DLD1 (cell line): ENCODE data around the gene GTF3C4.

Experiments used
- in situ Hi-C: cut with HindIII; loops from 2 replicates; pipeline ENCODE4 v1.10.0; 2017; ENCODE audit warnings: low sequenced_read_pairs

Gene GTF3C4

DNA sequence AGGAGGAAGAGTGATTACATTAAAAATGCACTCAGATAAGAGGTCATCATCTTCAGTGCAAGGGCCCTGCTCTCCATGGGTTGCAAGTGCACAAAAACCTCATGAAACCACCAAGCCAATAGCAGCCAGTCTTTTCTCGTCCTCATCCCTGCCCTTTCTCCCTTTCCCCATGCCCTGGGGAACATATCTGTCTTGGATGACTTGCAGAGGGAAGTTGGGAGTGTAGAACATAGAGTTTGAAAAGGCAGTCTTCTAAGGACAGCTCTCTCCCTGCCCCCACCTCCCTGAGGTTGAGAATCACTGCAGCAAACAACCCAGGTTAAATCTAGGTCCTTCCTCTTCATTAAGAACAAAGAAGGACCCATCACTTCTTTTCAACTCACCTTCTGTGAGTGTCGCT, 22.5 kb upstream of the GTF3C4 start:
- in situ Hi-C loops: no loop called here

DNA sequence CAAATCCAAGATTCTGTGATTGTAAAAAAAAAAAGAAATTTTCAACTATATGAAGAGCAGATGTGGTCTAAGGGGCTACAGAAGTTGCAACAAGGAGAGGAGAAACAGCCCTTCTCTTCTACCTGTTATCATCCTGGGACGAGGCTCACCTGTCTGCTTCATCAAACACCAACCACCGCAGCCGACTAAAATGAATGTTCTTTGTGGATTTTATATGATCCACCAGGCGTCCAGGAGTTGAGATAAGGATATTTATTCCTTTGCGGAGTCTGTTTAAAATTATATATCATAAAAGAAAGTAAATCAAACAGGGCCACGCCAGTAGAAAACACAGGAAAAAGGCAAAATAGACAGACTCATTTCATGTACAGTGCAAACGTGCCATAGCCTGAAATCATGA, 22.0 kb upstream of the GTF3C4 start:
- in situ Hi-C loops: no loop called here

DNA sequence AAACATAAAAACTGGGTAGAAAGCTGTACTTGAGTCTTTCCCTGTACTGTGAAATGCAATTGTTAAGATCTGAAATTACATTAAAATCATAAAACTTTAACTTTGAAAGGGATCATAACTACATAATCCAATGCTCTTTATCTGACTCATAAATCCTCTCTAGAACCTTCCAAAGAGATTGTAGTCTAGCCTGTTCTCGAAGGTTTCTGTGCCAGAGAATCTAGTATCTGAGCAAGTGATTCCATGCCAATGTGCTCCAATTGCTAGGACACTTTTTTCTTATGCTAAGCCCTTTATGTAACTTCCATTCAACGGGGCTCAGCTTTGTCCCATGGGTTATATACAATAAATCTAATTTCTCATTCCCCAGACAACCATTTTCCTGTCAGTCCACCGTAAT, 21.6 kb upstream of the GTF3C4 start:
- in situ Hi-C loops: no loop called here

DNA sequence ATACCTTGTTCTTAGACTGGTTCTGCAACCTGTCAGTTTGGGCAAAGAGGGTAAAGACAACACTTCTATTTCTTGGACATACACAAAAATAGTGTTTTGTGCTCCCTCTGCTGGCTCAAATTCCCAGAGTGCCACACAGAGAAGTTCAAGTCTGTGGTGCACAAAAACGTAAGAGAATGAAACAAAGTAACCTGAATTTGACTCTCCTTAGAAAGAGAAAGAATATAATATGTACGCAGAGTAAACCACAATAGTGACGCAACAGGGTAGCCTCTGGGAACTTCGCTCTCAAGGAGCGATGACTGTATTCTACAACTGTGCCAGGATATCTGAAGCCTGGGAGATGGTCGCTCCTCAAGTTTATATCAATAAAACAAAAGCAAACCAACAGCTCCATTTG, 19.0 kb upstream of the GTF3C4 start:
- in situ Hi-C loops: loop anchor here (10.0 kb wide), 1 partner anchor 236 kb away; the partner anchor contains the start of gene CFAP77

DNA sequence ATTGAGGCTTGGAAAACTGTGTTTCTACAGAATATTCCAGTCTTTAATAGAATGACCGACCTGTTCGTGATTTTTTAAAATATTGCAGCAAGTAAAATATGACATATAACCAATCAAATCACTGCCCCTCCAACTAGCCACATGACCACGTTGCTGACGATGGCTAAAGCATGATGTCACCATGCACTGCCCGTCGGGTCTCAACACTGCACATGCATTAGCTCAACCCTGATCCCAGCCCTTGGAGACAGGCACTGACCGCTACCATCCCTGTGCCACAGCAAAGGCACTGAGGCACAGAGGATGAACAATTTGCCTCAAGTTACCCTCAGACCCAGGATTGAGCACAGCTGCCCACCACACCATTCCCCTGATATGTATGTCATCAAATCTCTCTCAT, 14.0 kb upstream of the GTF3C4 start:
- in situ Hi-C loops: loop anchor here (10.0 kb wide), 1 partner anchor 241 kb away; the partner anchor contains the start of gene CFAP77

DNA sequence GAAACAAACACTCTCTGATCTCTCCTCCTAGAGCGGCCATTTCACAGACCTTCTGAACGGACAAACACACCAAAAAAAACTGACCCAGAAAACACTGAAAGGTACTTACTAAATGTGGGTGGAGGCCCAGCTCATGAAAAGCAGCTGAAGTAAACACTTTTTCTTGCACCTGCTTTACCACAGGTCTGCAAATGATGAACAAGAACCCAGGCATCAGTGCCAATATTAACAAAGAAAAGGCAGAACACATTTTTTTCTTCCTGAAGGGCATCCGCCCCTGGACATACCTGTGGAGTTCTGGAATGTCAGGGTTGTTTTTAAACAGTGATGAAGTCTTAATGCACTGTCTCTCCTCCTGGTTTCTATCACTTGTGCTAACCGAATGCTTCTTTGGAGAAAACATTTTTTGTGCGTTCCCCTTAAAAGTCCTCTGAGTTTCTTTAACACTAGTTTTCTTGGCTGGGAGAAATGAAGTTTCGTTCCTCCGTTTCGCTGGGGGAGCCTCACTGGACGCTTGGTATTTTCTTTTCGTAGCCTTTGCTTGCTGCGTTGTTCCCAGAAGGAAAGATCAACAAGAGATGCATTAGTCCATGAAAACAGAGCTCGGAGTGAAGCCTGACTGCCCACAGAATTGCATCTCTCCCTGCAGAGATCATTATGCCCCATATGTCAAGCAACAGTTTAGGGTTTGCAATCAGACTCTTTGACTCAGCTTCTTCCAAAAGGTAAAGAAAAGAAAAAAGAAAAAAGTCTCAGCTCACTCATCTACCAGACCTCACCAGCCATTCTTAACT, 7.9 kb upstream of the GTF3C4 start:
- in situ Hi-C loops: no loop called here

DNA sequence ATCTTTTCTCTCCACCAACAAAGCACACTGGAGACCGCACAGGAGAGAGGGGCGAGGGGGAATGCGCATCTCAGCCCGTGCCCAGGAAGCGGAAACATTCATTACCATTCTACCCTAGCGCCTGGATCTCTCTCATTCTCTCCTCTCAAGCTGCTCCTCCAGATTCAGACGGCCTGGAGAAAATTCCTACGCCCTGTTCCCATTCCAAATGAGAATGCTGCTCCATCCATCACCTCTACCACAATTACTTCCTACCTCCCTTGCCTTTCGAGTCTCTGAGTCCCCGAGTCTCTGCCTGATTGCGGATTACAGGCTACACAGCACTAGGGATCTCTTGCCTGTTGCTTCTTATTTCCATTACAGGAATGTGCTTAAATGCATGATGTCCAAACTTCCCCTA, 7.1 kb upstream of the GTF3C4 start:
- in situ Hi-C loops: no loop called here

DNA sequence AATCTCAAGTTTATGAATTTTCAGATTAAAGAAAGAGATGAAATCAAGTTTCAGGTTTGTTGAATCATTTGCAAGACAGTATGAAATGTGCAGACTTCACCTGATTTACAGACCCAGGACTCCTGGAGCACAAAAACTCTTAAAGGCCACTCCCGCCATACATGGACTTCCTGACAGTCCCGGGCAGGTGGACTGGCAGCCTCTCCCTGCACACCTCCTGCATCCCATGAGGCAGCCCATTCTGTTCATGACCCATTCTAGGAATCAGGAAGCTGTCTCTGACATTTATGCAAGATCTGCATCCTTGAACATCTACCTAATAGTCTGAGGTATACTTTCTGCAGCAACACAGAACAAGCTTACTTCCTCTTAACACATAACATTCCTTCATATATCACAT, 6.4 kb upstream of the GTF3C4 start:
- in situ Hi-C loops: no loop called here

DNA sequence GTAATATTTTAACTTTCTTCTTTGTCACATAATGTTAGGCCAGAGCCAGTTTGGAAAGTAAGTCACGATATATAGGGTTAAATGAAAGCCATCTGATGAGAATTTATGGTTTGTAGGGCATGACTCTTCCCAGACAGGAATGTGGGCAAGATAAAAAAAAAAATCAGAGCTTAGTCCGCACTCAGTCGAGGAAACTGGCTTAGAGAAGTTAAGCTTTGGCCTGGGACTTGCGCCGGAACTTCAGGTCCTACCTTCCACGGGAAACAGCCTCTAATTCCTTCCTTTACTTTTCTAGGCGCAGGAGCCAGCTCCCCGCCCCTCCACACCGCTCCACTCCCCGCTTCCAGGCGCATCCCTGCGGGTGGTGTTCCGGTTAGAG, 956 bp upstream of the GTF3C4 start:
- in situ Hi-C loops: no loop called here

DNA sequence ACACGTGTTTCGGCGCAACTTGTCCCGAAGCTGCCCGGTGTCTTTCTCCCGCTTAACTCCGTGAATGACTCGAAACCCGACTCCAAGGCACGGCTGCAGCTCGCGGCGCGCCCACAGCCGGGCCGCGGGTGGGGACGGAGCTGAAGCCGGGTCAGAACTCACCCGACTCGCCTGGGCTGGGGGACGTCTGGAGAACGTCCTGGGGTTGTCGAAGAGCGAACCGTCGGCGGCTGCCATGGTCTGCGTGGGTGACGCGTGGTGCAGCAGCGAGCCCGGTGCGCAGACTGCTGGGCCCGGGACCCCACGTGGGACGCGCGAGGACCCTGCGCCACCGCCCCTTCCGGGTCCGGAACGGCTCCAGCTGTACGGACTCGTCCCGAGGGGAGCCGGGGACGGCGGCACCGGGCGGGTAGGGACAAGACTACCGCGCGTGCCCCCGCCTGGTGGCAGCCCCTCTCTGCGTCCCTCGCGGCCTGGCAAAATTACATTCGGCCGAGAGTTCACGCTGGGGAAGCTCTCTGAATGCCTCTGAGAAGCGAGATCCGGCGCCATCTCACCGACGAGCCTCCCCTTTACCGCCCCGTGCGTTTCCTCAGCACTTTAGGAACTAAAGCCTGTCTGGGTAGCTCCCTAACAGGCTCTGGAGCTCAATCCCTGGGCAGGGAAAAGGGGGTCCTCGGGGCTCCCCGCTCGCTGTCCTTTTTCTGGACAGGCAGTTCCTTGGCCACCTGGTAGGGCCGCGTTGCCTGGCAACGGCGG, 387 bp upstream of the GTF3C4 start, which contains the start of gene DDX31:
TSS of gene DDX31 (minus strand) at position 286 of the 759 bp plus-strand sequence. CDS start at position 237, 49 bp downstream.
- in situ Hi-C loops: no loop called here

DNA sequence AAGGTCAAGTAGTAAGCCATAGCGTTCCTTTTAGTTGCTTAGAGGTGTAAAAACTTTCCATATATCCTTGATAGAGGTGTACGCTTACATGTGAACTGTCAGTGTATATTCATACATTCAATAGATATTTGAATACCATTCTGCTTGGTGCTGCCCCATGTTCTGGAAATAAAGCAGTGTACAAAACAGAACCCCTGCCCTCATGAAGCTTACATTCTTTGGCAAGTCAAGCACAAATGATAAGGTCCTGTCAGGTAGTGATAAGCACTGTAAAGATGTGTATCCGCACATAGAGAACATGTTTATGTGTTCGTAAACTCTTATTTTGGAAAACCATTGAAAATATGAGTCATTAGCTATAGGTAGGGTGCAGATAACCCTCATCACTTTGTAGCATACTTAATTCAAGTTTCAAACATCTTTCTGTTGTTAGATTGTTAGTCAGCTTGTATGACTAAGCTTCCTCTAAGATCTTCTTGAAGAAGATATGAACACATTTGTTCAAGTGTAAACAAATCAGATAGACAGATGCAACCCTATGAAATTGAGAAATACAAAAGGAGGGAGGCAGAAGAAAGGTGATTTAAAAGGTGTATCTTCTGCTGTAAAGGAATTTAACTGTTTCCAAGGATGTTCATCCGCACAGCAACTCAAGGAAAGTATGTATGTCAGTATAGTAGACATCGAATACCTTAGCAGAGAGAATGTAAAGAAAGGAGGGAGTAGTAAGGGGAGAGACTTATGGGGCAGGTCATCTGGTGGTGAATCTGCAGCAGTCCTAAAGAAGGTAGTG, 1.6 kb downstream of the GTF3C4 start:
- in situ Hi-C loops: no loop called here

DNA sequence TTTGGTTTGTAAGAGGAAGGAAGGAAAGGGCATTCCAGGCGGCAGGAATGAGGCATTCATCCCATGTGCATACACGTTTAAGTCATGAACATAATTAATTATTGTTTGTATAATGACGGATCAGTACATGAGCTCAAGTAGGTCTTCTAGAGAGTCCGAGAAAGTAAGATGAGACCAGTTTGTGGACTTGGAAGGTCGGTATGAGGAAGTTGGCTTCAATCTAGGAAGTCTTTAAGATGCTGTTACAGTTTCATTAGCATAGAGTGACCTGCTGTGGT, 2.1 kb downstream of the GTF3C4 start:
- in situ Hi-C loops: no loop called here

DNA sequence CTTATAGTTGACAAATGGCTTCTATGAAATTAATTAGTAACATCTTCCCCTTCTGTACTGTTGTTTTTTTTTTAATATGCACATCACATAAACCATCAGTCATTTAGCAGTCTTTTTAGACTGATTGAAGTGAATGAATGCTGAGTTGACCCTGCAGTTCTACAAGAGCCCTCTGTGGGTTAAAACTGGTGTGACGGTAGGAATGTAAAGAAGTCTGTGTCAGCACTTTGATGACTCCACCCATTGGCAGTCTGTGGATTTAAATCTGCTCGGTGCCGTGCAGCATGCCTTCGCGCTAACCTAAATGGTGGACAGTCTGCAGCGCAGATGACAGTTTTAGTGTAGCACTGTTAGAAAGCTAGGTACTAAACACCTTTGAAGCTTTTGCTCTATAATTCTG, 3.1 kb downstream of the GTF3C4 start:
- in situ Hi-C loops: no loop called here

DNA sequence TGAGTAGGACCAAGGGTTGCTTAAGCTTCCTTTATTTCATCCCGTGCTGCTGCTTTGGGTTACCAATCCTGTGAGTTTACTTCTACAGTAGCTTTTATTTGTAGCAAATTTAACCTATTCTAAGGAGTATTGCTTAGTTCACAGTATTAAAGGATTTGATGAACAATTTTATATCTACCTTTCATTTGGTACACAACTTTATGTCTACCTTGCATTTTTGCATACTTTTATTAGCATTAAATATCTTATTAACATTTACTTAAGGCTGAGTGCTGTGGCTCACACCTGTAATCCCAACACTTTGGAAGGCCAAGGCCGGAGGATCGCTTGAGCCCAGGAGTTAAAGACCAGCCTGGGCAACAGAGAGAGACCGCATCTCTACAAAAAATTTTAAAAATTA, 4.2 kb downstream of the GTF3C4 start:
- in situ Hi-C loops: no loop called here

DNA sequence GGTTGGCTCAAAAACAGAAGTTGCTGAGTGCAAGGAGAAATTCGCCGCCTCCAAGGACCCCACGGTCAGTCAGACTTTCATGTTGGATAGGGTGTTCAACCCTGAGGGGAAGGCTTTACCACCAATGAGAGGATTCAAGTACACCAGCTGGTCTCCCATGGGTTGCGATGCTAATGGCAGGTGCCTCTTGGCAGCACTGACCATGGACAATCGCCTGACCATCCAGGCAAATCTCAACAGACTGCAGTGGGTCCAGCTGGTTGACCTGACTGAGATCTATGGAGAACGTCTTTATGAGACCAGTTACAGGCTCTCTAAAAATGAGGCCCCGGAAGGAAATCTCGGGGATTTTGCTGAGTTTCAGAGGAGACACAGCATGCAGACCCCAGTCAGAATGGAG, 7.7 kb downstream of the GTF3C4 start:
- in situ Hi-C loops: loop anchor here (5.0 kb wide), 1 partner anchor 44 kb away; no protein-coding TSS in a partner anchor

DNA sequence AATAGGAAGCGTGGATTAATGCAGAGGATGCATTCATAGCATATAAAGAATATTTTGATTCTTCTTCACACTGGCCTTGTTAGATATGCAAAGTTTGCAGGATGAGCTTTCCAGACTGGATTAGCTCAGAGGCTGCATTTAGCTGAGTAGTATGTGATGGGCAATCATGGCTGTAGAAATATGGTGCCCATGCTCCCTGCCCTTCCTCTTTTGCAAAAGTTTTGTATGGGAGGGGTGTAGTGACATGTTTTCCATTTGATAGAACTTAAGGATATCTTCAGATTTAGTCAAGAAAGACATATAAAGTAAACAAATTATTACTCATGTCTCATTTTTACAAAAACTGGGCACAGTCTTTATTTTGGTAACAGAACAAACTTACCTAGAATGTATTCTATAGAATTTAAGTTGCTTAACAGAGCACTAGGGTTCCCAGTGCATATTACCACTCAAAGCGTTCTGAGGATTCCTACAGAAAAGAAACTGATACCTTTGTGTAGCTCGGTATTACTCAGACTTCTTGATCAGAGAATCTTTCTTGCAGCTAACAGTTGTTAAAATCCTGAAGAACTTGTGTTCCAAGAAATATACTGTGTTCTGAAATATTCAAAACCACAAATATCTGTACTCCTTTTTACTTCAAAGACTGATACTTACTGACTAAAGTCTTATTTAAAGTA, 9.8 kb downstream of the GTF3C4 start:
- in situ Hi-C loops: loop anchor here (5.0 kb wide), 1 partner anchor 42 kb away; no protein-coding TSS in a partner anchor

DNA sequence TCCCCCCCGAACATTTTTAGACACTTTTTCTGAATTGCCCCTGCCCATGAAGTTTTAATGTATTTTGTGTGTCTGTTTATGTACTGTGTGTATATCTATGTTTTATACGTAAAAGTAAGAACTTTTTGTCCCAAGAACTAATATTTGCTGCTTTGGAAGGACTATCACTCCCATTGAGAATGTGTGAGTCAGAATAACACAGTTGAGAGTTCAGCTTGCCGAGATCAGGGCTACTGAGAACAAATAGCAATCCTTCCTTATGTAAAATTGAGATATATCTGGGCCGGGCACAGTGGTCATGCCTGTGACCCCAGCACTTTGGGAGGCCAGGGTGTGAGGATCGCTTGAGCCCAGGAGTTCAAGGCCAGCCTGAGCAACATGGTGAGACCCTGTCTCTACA, 11.3 kb downstream of the GTF3C4 start:
- in situ Hi-C loops: no loop called here

DNA sequence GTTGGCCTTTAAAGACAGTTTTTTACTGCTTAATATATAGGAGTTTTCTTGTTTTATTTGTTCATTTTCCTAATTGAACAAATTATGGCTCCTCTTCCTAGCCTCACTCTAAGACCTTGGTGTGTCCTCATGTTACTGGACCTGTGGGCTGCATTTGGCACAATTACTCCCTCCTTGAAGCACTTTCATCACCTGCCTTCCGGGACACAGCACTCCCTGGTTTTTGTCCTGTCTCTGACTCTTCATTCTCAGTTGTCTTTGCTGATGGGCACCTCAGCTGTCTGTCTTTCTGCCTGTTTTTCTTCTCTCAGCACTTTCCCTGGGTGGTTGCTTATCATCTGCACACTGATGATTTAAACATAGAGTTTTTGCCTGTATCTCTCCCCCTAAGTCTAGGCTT, 13.6 kb downstream of the GTF3C4 start:
- in situ Hi-C loops: no loop called here

DNA sequence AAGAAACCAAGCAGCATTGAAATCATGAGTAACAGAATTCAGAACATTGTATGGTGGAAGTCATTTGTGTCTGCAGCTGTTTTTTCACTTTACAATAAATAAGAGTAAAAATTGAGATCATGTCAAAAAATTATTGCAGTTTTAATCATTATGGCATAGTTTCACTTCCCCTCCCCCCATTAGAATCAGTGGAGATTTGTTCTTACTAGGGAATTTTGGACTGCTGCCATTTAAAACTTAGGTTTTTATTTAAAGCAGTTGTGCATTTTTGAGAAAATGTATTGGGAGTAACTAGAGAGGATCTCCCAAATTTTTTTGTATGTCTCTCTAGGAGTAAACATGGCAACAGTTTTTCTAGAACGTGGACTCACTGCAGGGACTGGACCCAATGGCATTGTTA, 20.4 kb downstream of the GTF3C4 start:
- in situ Hi-C loops: no loop called here

DNA sequence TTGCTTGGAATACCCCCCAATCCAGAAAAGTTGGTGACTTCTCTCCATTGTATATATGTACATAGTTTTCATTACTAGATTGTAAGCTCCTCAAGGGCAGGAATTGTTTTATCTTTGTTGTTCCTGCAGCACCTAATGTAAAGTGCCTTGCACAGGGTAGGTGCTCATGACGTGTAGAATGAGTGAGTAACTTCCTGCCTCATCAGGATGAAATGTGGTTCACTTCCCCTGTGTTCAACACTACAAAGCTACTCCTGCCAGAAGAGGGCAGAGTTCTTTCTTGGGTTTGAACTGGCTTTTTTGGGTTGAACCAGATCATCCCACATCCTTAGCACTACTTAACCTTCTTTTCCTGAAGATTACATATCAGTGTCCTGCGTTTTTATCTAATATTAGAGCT, 23.9 kb downstream of the GTF3C4 start:
- in situ Hi-C loops: no loop called here

DNA sequence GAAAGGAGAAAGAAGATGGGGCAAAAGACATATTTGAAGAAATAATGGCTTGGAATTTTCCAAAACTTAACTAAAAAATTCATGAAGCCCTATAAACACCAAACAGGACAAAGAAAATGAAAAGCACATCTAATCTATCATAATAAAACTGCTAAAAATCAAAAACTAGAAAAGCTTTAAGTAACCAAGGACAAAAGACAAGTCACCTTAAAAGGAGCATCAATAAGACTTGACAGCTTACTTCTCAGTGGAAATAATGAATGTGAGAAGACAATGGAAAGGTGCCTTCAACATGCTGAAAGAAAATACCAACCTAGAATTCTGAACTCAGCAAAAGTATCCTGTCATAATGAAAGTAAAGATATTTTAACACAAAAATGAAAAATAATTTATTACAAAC, 27.0 kb downstream of the GTF3C4 start:
- in situ Hi-C loops: no loop called here
